ENCODE data around the gene KRTAP5-2. TPM values are rescaled to one million over a fixed set of nuclear protein-coding genes. Genes with fewer than 3 reads are reported as not detected.

KRTAP5-2 gene
- total RNA-seq, 1 experiment from 2014 or later: not detected

DNA sequence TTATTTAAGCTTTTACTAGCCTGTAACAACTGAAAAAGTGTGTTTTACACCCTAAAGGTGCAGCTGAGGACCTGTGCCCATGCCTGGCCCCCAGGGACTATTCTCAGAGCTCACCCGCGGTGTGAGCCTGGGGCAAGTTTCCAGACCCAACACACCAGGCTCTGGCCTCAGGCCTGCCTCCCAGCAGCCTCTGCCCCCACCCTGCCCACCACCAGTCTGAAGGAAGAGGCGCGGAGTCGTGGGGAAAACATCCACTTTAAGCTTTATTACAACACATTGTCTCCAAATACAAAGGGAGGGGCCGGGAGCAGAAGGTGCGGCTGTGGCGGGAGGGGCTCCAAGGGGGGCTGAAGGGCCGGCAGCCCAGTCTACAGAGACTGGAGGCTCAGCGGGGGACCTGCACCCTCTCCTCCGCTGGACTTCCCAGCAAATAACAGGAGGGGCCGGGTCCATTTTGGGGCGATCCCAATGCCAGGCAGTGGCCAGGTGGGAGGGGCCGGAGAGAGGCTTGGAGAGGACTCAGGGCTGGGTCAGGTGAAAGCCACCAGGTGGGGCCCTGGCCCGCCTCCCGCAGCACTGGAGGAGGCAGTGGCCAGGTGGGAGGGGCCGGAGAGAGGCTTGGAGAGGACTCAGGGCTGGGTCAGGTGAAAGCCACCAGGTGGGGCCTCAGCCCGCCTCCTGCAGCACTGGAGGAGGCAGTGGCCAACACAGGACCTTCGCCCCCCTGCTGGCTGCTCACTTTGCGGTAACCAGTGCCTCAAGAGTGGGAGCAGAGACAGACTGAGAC is 44.1 kb downstream of the KRTAP5-2 start:
- Histone ChIP-seq H3F3A (ENCODE audit: low read length, unreplicated experiment) (no peaks in the 10 kb centered on the region), H3K4me1 (ENCODE audit: insufficient read depth, low read length) (peaks cover 18% of the 10 kb centered on the region), H3K9me3 (ENCODE audit: low read length) (no peaks in the 10 kb centered on the region), H3K4me2 (ENCODE audit: low read length) (peak overlapping the region; percentile 73), H3K79me2 (ENCODE audit: low read length) (no peaks in the 10 kb centered on the region), H4K20me1 (ENCODE audit: low read length) (no peaks in the 10 kb centered on the region), H3K27me3 (ENCODE audit: low read length) (no peaks in the 10 kb centered on the region), H3K4me3 (ENCODE audit: low read length) (no peak overlapping the region), H3K9me2 (replicated peaks; ENCODE audit: low read length) (no peaks in the 10 kb centered on the region), H2AFZ (ENCODE audit: low read length) (peak overlapping the region; percentile 48; the same call in 1 of the 2 replicates), H3K27ac (ENCODE audit: low read length) (no peak overlapping the region), H3K9ac (ENCODE audit: low read length) (no peak overlapping the region), H3K36me3 (ENCODE audit: low read depth, low read length) (no peaks in the 10 kb centered on the region)
- ChIA-PET CTCF (interaction anchor here (1.9 kb wide), 1 partner anchor 21 kb away, joined by 10 read pairs; no protein-coding TSS in a partner anchor), POLR2A (ENCODE audit: unreplicated experiment) (no interaction called here)
- TF ChIP-seq EZH2 (IDR thresholded peaks at IDR 0.05; ENCODE audit: low read length, unreplicated experiment) (no peak), EZH2phosphoT487 (IDR thresholded peaks at IDR 0.05; ENCODE audit: borderline replicate concordance, low read length) (no peak)
- TF ChIP-seq, protein P1, sequence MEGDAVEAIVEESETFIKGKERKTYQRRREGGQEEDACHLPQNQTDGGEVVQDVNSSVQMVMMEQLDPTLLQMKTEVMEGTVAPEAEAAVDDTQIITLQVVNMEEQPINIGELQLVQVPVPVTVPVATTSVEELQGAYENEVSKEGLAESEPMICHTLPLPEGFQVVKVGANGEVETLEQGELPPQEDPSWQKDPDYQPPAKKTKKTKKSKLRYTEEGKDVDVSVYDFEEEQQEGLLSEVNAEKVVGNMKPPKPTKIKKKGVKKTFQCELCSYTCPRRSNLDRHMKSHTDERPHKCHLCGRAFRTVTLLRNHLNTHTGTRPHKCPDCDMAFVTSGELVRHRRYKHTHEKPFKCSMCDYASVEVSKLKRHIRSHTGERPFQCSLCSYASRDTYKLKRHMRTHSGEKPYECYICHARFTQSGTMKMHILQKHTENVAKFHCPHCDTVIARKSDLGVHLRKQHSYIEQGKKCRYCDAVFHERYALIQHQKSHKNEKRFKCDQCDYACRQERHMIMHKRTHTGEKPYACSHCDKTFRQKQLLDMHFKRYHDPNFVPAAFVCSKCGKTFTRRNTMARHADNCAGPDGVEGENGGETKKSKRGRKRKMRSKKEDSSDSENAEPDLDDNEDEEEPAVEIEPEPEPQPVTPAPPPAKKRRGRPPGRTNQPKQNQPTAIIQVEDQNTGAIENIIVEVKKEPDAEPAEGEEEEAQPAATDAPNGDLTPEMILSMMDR (conservative IDR thresholded peaks at IDR 0.05; ENCODE audit: low read depth, low read length): peak; percentile 47
- intact Hi-C loops (cut with micrococcal nuclease): no loop called here
- no TSS peak for BruUV-seq (replicated peaks)
- ATAC-seq: peak; percentile 56
- peak; percentile 73 for DNase-seq

DNA sequence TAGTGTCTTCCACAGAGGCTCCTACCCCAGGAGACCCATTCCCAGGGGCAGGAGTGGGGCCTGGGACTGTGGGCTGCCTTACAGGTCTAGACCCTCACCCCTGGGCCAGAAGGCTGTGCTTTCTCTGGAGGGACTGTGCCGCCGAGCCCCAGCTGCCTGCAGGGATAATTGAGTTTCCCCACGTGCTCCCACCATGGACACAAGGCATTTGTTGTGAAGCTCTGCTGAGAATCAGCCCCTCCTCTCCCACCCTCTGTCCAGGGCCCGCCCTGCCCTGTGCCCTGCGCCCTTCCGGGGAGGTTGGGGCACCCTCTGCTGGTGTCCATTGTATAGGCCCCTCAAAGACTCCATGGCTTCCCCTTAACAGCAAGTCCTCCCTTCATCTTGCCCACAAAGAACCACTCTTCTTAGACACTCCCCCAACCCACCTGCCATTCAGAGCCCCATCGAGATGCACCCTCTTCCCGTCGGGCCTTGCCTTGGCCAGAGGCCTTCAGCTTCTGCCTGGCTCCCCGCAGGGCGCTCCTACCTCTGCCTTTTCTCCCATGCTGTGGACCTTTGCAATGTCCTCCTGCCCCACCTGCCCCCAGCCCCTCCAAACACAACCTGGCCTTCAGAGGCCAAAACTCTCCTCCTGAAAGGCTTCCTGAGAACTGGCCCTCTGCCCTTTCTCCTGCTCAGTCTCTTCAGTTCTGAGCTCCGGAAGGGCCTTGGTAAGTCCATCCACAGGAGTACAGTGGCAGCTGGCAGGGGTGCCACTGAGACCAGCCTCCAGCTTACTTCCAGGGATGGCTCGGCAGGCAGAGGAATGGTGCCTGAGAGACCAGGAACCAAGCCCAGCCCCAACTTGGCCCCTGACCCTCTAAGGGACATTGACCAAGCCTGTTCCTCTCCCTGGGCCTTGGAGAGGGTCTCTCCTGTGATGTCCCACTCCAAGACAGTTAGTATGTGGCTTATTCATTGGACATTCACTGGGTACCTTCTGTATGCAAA is 48.5 kb downstream of the KRTAP5-2 start:
- no peak for ATAC-seq
- intact Hi-C loops (cut with micrococcal nuclease): no loop called here
- Histone ChIP-seq H3K4me3 (ENCODE audit: low read length) (no peak overlapping the region), H3F3A (ENCODE audit: low read length, unreplicated experiment) (no peaks in the 10 kb centered on the region), H3K27me3 (ENCODE audit: low read length) (peaks cover 6% of the 10 kb centered on the region), H4K20me1 (ENCODE audit: low read length) (no peaks in the 10 kb centered on the region), H2AFZ (ENCODE audit: low read length) (no peak overlapping the region), H3K27ac (ENCODE audit: low read length) (no peak overlapping the region), H3K9me2 (replicated peaks; ENCODE audit: low read length) (no peaks in the 10 kb centered on the region), H3K9me3 (ENCODE audit: low read length) (no peaks in the 10 kb centered on the region), H3K9ac (ENCODE audit: low read length) (no peak overlapping the region), H3K4me1 (ENCODE audit: insufficient read depth, low read length) (peaks cover 12% of the 10 kb centered on the region), H3K36me3 (ENCODE audit: low read depth, low read length) (no peaks in the 10 kb centered on the region), H3K4me2 (ENCODE audit: low read length) (no peak overlapping the region), H3K79me2 (ENCODE audit: low read length) (no peaks in the 10 kb centered on the region)
- no peak for DNase-seq
- ChIA-PET CTCF (no interaction called here), POLR2A (ENCODE audit: unreplicated experiment) (no interaction called here)
- no TSS peak for BruUV-seq (replicated peaks)
- TF ChIP-seq EZH2phosphoT487 (IDR thresholded peaks at IDR 0.05; ENCODE audit: borderline replicate concordance, low read length) (no peak), EZH2 (IDR thresholded peaks at IDR 0.05; ENCODE audit: low read length, unreplicated experiment) (no peak)
- TF ChIP-seq, protein P1 (conservative IDR thresholded peaks at IDR 0.05; ENCODE audit: low read depth, low read length): no peak

All from PC-3 (cell line).